Neural cell (in vitro differentiated cells): ENCODE results near the gene NCF1.
"Not testable (repeated sequence)": the region's sequence is repeated elsewhere in the genome, so short reads cannot be mapped to it uniquely, and the experiment has no call there.

Experiments used
- EZH2 ChIP-seq: fragments of 200-600, 300-800 bp; shearing (Covaris generic), sonication (generic); IDR thresholded peaks from 2 replicates; pipeline ENCODE4 v1.6.1; 2014; ENCODE audit warnings: antibody characterized with exemption, low read length, borderline replicate concordance, mild to moderate bottlenecking; ENCODE audit not compliant: insufficient read depth, poor library complexity, severe bottlenecking
- POLR2AphosphoS5 ChIP-seq: IDR thresholded peaks from 2 replicates; pipeline ENCODE4 v1.6.1; 2012
- TF ChIP-seq, protein P1 (sequence below): fragments of 450-650 bp; IDR thresholded peaks from 2 replicates; pipeline ENCODE4 v1.5.1; 2014; ENCODE audit warnings: antibody characterized with exemption, mild to moderate bottlenecking, moderate library complexity; ENCODE audit not compliant: poor library complexity, severe bottlenecking

- TF ChIP-seq, protein P1, sequence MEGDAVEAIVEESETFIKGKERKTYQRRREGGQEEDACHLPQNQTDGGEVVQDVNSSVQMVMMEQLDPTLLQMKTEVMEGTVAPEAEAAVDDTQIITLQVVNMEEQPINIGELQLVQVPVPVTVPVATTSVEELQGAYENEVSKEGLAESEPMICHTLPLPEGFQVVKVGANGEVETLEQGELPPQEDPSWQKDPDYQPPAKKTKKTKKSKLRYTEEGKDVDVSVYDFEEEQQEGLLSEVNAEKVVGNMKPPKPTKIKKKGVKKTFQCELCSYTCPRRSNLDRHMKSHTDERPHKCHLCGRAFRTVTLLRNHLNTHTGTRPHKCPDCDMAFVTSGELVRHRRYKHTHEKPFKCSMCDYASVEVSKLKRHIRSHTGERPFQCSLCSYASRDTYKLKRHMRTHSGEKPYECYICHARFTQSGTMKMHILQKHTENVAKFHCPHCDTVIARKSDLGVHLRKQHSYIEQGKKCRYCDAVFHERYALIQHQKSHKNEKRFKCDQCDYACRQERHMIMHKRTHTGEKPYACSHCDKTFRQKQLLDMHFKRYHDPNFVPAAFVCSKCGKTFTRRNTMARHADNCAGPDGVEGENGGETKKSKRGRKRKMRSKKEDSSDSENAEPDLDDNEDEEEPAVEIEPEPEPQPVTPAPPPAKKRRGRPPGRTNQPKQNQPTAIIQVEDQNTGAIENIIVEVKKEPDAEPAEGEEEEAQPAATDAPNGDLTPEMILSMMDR, result not testable (repeated sequence)
- not testable (repeated sequence) for TF ChIP-seq POLR2AphosphoS5, EZH2
Observed at GRCh38 chr7:74820146-74820805, 46.5 kb downstream of the NCF1 start.
